Activated CD8-positive, alpha-beta memory T cell treated with anti-CD3 and anti-CD28 coated beads for 36 hours (primary cell): ENCODE data around the gene MLF2. TPM values are rescaled to one million over a fixed set of nuclear protein-coding genes. Genes with fewer than 3 reads are reported as not detected.

Experiments used
- CTCF ChIA-PET: fragments of 350-600 bp; sonication (Branson Sonifier 250); formaldehyde crosslinking; loops from one replicate; lab custom pipeline; 2021; ENCODE audit warnings: antibody characterized with exemption; lab: Charles Lee
- POLR2A ChIA-PET: fragments of 350-600 bp; sonication (Branson Sonifier 250); formaldehyde crosslinking; loops from one replicate; lab custom pipeline; 2021; ENCODE audit warnings: antibody characterized with exemption; lab: Charles Lee
- total RNA-seq, 2 experiments: library from RNA; stranded (reverse); gene quantifications; one replicate each; pipeline ENCODE4 v1.2.3, GENCODE V29; 2021

The MLF2 gene
- total RNA-seq, 2 experiments from 2014 or later = 144 to 150 TPM

DNA sequence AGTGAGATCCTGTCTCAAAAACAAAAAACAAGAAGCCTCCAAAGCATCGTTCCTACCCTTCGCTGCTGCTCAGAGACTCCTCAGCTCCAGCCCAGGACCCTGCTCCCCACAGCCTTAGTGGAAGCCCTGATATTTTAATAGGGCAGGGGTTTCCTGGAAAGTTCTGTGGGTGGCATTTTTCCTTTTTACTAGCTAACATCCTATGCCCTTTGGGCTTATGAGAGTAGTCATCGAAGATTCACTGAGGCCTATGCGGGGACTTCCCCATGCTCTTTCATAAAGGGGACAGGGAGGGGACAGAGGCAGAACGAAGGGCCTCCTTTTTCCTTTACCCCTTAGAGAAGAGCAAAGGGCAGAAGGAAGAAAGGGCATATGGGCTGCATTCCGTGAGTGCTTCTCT, 27.6 kb upstream of the MLF2 start:
- ChIA-PET CTCF (interaction anchor here (0.6 to 2.5 kb wide), 11 partner anchors 9 to 66 kb away, joined by 3 to 26 read pairs (median 5); partner anchors contain the start of genes CD4, MLF2, P3H3 and PTMS), POLR2A (interaction anchor here (1.1 to 2.1 kb wide), 4 partner anchors 9 to 91 kb away, joined by 3 to 9 read pairs (median 6); partner anchors contain the start of genes LAG3, MLF2 and P3H3)

DNA sequence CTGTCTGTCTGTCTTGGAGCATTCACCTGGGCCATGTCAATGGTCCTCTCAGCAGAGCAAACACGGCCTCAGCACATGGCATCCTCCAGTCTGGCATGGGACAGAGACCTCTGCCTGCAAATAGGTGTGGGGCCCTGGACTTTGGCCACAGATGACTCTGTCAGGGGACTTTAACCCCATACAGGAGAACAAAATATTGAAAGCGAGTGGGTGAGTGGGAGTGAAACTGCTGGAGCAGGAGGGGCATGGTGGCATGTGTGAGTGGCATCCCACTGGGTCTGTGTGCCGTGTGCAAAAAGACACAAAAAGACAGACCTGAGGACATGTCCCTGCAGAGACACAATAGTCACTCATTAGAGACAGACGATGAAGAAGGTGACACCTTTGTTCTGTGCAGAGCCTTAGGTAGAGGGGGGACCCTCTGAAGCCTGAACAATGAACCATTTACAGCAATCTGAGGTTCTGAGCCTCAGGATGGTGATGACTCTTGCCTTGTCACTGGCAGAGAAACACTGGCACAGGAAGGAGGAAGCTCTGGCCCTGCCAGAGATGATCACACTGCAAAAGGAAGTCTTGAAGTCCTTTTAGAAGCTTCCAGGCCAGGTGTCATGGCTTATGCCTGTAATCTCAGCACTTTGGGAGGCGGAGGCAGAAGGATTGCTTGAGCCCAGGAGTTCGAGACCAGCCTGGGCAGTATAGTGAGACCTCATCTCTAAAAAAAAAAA, 26.9 kb upstream of the MLF2 start:
- ChIA-PET POLR2A (interaction anchor here (0.9 to 2.1 kb wide), 5 partner anchors 8 to 93 kb away, joined by 3 to 9 read pairs (median 5); partner anchors contain the start of genes LAG3, MLF2, P3H3 and SPSB2), CTCF (interaction anchor here (0.6 to 11.7 kb wide), 10 partner anchors 9 to 54 kb away, joined by 3 to 85 read pairs (median 6); partner anchors contain the start of genes CD4, MLF2, P3H3 and PTMS)

DNA sequence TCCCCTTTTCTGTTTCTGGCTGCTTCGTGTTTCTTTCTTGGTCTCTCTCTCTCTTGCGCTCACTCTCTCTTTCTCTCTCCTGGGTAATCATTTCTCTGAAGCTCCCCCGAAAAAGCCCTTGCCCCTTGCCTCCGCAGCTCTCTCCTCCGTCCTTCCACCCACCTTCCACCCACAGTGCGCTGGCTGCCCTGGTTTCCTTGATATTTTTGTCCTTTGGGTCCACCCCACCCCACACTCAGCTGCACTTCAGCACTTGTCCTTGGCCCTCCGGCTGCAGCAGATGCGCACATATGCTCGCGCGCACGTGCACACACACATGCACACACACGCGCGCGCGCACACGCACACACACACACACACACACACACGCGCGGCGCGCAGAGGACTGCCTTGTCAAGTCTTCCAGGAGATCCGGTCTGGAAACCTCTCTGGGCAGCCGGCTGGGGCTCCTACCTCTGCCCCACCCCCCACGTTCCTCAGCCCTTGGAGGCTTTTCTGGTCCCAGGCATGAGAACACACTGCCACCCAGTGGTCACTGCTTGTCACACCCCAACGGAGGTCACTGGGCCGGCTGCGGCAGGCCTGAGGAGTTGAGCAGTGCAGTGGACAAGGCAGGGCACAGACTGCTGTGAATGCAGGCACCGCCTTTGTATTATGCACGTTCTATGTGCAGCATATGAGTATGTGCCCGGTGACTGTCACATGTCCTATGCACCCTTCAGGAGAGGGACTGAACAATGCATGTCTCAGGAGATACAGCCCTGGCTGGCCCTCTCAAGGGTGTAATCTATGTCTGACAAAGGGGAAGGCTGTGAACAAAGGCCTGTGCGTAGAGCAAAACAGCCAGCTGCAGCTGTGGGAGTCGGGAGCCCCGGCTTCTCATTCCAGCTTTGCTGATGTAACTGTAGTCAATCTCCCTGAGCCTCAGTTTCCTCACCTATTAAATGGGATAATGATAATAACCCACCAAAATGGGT, 25.9 kb upstream of the MLF2 start:
- CTCF ChIA-PET = interaction anchor here (0.7 to 11.7 kb wide), 5 partner anchors 12 to 54 kb away, joined by 3 to 85 read pairs (median 4); partner anchors contain the start of genes COPS7A, MLF2 and PTMS
- POLR2A ChIA-PET = interaction anchor here (0.7 to 1.9 kb wide), 4 partner anchors 12 to 94 kb away, joined by 4 to 9 read pairs (median 6); partner anchors contain the start of genes MLF2, PTMS and SPSB2

DNA sequence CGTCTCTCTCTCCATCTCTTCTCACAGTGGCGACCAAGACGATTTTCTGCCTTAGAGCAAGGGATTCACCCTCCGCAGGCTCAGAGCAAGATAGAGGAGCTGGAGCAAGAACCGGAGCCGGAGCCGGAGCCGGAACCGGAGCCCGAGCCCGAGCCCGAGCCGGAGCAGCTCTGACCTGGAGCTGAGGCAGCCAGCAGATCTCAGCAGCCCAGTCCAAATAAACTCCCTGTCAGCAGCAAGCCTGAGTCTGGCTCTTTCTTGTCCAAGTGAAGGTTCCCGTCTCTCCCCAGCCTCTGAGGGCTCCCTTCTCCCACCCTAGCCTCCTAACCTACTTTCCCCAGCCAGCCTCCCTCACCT, 25.3 kb upstream of the MLF2 start:
- POLR2A ChIA-PET = interaction anchor here (0.7 to 1.9 kb wide), 3 partner anchors 11 to 66 kb away, joined by 4 to 9 read pairs (median 7); partner anchors contain the start of genes MLF2 and PTMS
- CTCF ChIA-PET = interaction anchor here (0.7 to 11.7 kb wide), 5 partner anchors 12 to 54 kb away, joined by 3 to 85 read pairs (median 4); partner anchors contain the start of genes COPS7A, MLF2 and PTMS

DNA sequence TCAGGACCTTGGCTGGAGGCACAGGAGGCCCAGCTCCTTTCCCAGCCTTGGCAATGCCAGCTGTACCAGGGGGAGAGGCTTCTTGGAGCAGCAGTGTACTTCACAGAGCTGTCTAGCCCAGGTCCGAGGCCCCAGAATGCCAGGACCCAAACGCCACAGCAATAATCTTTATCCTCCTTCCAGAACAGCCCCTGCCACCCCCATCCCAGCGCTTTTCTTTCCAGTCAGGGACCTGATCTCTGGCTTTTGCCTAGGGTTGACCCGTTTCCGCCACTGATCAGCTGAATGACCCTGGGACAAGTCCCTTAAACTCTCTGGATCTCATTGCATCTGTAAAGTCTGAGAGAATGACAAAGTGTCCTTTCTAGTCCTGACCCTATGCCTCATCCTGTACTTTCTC, 24.4 kb upstream of the MLF2 start:
- ChIA-PET POLR2A (interaction anchor here (1.9 kb wide), 1 partner anchor 24 kb away, joined by 9 read pairs; the partner anchor contains the start of gene MLF2), CTCF (interaction anchor here (5.1 to 11.7 kb wide), 2 partner anchors 11 to 24 kb away, joined by 42 to 85 read pairs; partner anchors contain the start of genes MLF2 and PTMS)

DNA sequence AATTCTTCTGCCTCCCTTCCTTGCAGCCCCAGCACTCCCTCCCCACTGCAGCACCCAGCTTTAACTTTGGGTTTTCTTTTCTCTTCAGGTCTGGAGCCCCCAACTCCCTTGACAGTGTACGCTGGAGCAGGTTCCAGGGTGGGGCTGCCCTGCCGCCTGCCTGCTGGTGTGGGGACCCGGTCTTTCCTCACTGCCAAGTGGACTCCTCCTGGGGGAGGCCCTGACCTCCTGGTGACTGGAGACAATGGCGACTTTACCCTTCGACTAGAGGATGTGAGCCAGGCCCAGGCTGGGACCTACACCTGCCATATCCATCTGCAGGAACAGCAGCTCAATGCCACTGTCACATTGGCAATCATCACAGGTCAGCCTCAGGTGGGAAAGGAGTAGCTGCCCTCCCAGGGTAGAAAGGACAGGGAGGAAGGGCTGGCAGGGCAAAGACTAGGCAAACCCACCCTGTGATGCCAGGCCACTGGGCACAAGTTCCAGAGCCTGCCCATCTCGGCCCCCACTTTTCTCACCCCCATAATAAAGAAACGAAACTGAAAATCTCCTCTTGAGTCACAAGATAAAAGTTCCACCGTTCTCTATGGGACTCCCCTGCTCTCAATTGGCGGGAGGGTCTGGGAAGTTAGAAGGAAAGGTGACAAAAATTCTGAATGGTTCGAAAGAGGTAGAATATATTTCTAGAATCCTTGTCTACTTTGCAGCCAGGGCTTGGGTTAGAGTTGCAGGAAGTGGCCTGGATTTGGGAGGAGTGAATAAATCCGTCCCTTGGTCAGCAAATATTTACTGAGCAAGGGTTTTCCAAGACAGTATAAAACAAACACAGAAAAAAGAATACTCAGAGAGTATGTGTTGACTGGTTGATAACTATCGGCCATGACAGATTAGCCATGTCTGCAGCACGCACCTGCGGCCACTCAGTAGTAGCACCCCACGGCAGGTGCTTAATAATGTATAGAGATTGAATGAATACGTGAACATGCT, 22.5 kb upstream of the MLF2 start:
- POLR2A ChIA-PET = interaction anchor here (0.6 to 4.1 kb wide), 4 partner anchors 9 to 52 kb away, joined by 3 to 39 read pairs (median 6); partner anchors contain the start of genes COPS7A, MLF2 and PTMS
- CTCF ChIA-PET = interaction anchor here (0.5 to 11.7 kb wide), 12 partner anchors 9 to 112 kb away, joined by 3 to 85 read pairs (median 4); partner anchors contain the start of genes COPS7A, MLF2, P3H3 and PTMS

DNA sequence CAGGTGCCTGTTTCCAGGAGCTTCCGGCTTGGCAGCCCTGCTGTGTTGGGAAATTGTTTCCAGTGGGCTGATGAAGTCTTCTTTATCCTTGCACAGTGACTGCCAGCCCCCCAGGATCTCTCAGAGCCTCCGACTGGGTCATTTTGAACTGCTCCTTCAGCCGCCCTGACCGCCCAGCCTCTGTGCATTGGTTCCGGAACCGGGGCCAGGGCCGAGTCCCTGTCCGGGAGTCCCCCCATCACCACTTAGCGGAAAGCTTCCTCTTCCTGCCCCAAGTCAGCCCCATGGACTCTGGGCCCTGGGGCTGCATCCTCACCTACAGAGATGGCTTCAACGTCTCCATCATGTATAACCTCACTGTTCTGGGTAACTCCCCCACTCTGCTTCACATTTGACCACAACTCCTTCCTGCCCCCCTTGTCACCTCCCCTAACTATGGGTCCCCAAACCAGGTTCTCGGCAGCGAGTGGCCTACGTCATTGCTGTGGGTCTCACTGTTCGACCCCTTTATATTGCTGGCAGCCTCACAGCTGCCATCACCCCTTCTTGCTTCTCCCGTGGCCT, 21.6 kb upstream of the MLF2 start:
- POLR2A ChIA-PET = interaction anchor here (0.6 to 4.1 kb wide), 8 partner anchors 8 to 134 kb away, joined by 3 to 39 read pairs (median 4); partner anchors contain the start of genes CDCA3, COPS7A, MLF2 and PTMS
- CTCF ChIA-PET = interaction anchor here (0.9 to 11.7 kb wide), 11 partner anchors 8 to 57 kb away, joined by 3 to 85 read pairs (median 6); partner anchors contain the start of genes COPS7A, GPR162, MLF2 and P3H3

DNA sequence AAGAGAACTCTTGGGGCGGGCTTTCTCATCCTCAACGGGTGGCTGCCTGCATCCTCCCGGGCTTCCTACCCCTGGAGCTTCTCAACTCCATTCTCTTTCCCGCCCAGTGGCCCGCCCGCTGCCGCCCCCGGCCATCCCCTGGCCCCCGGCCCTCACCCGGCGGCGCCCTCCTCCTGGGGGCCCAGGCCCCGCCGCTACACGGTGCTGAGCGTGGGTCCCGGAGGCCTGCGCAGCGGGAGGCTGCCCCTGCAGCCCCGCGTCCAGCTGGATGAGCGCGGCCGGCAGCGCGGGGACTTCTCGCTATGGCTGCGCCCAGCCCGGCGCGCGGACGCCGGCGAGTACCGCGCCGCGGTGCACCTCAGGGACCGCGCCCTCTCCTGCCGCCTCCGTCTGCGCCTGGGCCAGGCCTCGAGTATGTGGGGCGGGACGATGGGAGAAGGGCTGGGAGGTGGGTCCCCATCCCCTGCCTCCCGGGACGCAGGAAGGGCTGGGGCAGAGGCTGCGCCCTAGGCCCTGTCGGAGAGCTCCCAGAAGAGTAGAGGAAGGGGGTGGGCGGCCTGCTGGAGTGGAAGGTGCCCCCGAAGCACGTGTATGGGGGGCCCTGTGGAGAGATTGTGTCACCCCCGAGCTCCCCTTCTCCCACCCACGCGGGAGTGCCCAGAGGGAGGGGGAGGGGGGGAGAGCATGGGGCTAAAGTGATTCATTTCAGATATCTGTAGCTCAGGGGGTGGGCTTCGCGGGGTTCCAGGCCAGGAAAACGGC, 20.8 kb upstream of the MLF2 start:
- POLR2A ChIA-PET = interaction anchor here (0.5 to 4.1 kb wide), 10 partner anchors 8 to 263 kb away, joined by 3 to 39 read pairs (median 3); partner anchors contain the start of genes CDCA3, COPS7A, MLF2 and TPI1
- CTCF ChIA-PET = interaction anchor here (0.9 to 11.7 kb wide), 10 partner anchors 7 to 58 kb away, joined by 3 to 85 read pairs (median 6); partner anchors contain the start of genes COPS7A, GPR162, MLF2 and P3H3

DNA sequence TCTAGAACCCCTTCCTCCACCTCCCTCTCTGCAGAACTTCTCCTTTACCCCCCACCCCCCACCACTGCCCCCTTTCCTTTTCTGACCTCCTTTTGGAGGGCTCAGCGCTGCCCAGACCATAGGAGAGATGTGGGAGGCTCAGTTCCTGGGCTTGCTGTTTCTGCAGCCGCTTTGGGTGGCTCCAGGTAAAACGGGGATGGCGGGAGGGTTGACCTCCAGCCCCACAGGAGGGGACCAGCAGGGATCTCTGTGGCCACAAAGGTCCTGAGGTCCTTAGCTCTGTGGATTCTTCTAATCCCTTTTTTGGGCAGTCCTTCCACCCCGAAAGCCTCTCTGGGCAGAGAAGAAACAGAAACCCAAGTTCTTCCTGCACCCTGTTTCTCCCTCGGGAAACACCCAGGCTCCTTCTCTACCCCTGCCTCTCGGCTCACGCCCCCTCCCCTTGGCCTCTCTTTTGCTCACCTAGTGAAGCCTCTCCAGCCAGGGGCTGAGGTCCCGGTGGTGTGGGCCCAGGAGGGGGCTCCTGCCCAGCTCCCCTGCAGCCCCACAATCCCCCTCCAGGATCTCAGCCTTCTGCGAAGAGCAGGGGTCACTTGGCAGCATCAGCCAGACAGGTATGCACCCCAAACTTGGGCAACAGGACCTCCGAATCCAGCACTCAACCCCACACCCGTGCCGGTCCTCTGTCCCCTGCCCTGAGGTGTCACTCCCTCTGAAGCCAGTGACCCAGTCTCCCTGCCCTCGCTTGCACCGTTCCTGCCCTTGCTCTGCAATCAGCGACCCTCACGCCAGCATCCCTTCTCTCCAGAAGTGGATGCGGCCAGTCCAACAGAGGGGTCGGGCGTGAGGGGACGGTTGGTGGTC, 20.0 kb upstream of the MLF2 start:
- CTCF ChIA-PET = interaction anchor here (2.0 to 11.7 kb wide), 3 partner anchors 14 to 53 kb away, joined by 6 to 85 read pairs (median 15); partner anchors contain the start of gene MLF2
- POLR2A ChIA-PET = interaction anchor here (4.1 kb wide), 1 partner anchor 20 kb away, joined by 39 read pairs; the partner anchor contains the start of gene MLF2

DNA sequence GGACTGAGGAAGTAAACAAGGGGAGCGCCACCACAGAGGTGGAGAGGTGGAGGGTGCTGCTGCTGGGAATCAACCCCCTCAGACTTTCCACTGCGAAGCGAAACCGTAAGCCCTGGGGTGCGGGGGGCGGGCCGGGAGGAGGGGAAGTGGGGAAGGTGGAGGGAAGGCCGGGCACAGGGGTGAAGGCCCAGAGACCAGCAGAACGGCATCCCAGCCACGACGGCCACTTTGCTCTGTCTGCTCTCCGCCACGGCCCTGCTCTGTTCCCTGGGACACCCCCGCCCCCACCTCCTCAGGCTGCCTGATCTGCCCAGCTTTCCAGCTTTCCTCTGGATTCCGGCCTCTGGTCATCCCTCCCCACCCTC, 19.4 kb upstream of the MLF2 start, which contains the start of gene LAG3:
Gene LAG3, plus strand, starts transcription at position 190 of the 365 bp plus-strand sequence. CDS start 333 bp downstream, outside the sequence.
- ChIA-PET CTCF (interaction anchor here (0.9 to 11.7 kb wide), 6 partner anchors 9 to 60 kb away, joined by 3 to 85 read pairs (median 5); partner anchors contain the start of gene MLF2), POLR2A (interaction anchor here (1.0 to 1.3 kb wide), 3 partner anchors 8 to 100 kb away, joined by 3 to 8 read pairs (median 4); partner anchors contain the start of genes CDCA3 and SPSB2)

DNA sequence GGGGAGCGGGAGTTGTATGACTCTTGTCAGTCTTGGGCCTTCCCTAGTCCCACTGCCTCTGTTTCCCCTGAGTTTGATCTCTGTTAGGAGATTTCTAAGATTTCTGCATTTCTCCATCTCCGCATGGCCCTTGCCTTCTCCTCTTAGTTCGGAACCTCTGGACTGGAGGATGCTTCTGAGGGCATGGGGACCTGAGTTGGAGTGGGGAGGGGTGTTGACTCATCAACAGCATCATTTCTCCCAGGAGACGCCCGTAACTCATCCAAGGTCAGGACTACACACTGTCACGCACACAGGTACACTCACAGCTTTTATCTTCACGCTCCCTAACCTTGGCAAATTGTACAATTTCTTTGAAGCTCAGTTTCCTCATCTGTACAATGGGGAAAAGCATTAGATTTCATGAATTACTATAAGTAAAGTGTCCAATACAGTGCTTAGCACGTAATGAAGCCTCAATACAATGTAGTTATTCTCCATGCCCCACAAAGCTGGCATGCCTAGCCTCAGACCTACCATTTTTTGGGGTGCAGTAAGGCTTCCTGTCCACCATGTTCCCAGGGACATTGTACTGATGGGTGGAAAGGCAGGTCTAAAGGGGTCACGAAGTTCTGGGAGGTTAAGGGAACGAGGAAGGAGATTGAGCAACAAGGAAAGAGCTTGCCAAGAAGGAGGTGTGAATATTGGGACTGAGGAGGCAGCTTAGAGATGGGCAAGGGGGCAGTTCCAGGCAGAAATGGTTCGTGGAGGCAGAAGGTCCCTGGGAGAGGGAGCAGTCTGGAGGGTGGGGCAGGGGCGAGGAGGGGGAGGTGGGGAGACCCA, 18.8 kb upstream of the MLF2 start:
- POLR2A ChIA-PET = interaction anchor here (0.5 to 1.3 kb wide), 5 partner anchors 9 to 106 kb away, joined by 3 to 10 read pairs (median 4); partner anchors contain the start of genes CDCA3, MLF2 and SPSB2
- CTCF ChIA-PET = interaction anchor here (0.9 to 11.7 kb wide), 6 partner anchors 8 to 61 kb away, joined by 3 to 85 read pairs (median 4); partner anchors contain the start of gene MLF2

DNA sequence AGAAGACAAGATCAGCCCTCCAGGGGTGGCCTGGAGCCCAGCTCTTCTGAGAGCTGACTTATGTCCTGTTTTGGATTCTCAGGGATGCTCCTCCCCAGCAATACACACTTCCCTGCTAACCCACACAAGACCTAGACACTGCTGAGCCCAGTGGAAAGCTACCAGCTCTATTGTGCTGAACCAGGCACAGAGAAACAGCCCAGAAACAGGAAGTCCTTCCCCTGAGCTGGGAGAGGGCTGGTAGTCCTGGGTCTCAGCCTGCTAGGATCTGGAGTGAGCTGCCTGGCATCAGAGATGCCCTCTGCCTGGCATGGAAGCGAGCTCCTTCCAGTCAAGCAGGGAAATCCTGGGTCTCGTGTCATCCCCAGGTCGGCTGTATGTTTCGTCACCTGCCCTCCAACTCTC, 18.2 kb upstream of the MLF2 start:
- POLR2A ChIA-PET = interaction anchor here (0.5 to 1.3 kb wide), 5 partner anchors 18 to 159 kb away, joined by 3 to 14 read pairs (median 4); partner anchors contain the start of genes CDCA3, MLF2 and SPSB2
- CTCF ChIA-PET = interaction anchor here (0.5 to 11.7 kb wide), 5 partner anchors 9 to 319 kb away, joined by 3 to 85 read pairs (median 5); partner anchors contain the start of genes MLF2 and TAPBPL

DNA sequence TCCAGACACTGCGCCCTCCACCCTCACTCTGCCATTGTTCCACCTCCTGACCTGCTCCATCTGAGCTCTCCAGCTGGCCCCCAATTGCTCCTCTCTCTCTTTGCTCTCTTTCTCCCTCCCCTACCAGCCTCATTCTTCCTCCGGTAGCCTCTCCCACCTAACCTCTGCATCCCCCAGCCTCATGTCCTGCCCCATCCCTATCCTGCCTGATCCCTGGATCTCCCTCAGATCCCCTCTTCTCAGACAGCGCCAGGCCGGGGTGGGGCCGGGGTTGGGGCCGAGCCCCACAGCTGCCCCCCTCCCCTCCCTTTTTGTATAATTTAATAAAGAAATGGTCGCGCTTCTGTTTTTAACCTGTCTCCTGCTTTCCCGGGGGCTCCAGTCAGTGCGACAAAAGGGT, 17.7 kb upstream of the MLF2 start:
- CTCF ChIA-PET = interaction anchor here (0.5 to 11.7 kb wide), 4 partner anchors 10 to 319 kb away, joined by 3 to 85 read pairs (median 6); partner anchors contain the start of genes MLF2 and TAPBPL

More for the DNA sequence above, 17.7 kb upstream of the MLF2 start:
- POLR2A ChIA-PET = interaction anchor here (0.7 to 1.1 kb wide), 2 partner anchors 18 to 158 kb away, joined by 3 to 14 read pairs; partner anchors contain the start of gene MLF2
